HG03103 (cell line): ENCODE measurements around the gene CLCN7.

Source experiments
- ATAC-seq: cut with Tn5 transposase; IDR thresholded peaks from one replicate; pipeline ENCODE4 v1.9.1; 2021; ENCODE audit warnings: low read depth; ENCODE audit not compliant: unreplicated experiment

The CLCN7 gene

GRCh38 chr16:1503110-1503955 is 28.5 kb upstream of the CLCN7 start:
- no peak for ATAC-seq

GRCh38 chr16:1502092-1503004 is 27.5 kb upstream of the CLCN7 start:
- ATAC-seq, result no peak

GRCh38 chr16:1501630-1502029 is 26.8 kb upstream of the CLCN7 start:
- no peak for ATAC-seq

GRCh38 chr16:1500465-1501150 is 25.8 kb upstream of the CLCN7 start:
- ATAC-seq, result no peak

- no peak for ATAC-seq
These were observed 25.1 kb upstream of the CLCN7 start for GRCh38 chr16:1499756-1500464.

GRCh38 chr16:1498899-1499676 is 24.3 kb upstream of the CLCN7 start:
- ATAC-seq, result no peak

GRCh38 chr16:1497014-1497598 is 22.3 kb upstream of the CLCN7 start:
- ATAC-seq, result no peak

GRCh38 chr16:1496464-1496863 is 21.6 kb upstream of the CLCN7 start:
- no peak for ATAC-seq

GRCh38 chr16:1495889-1496262 is 21.0 kb upstream of the CLCN7 start:
- no peak for ATAC-seq

- ATAC-seq, result no peak
These were observed 20.5 kb upstream of the CLCN7 start for GRCh38 chr16:1495211-1495888.

- ATAC-seq, result no peak
These were observed 19.9 kb upstream of the CLCN7 start for GRCh38 chr16:1494711-1495110.

- no peak for ATAC-seq
These were observed 19.4 kb upstream of the CLCN7 start for GRCh38 chr16:1494129-1494640.

GRCh38 chr16:1493746-1494094 is 18.9 kb upstream of the CLCN7 start:
- no peak for ATAC-seq

- peak; percentile 46 for ATAC-seq
These were observed 18.3 kb upstream of the CLCN7 start, which contains the start of gene TELO2 for GRCh38 chr16:1492923-1493745. TSS of gene TELO2 (plus strand) at chr16:1493360. CDS start at chr16:1494282, 922 bp downstream.

GRCh38 chr16:1492082-1492922 is 17.5 kb upstream of the CLCN7 start:
- ATAC-seq, result no peak

- no peak for ATAC-seq
These were observed 16.5 kb upstream of the CLCN7 start for GRCh38 chr16:1491327-1491726.

- ATAC-seq, result no peak
These were observed 14.2 kb upstream of the CLCN7 start for GRCh38 chr16:1489077-1489476.
